ENCODE results near the gene PRKG1. TPM values are rescaled to one million over a fixed set of nuclear protein-coding genes. Genes with fewer than 3 reads are reported as not detected.

Gene PRKG1
- total and polyA plus RNA-seq, 8 donors, result 1.2 to 9.6 (median 2.9) TPM

GRCh38 chr10:51289519-51289918, 215.2 kb downstream of the PRKG1 start:
- Histone ChIP-seq H3K36me3 (no peaks in the 10 kb centered on the region), H3K4me1 (no peaks in the 10 kb centered on the region), H3K27ac (no peak overlapping the region), H3K4me3 (no peak overlapping the region), H3K27me3 (no peaks in the 10 kb centered on the region), H3K9me3 (no peaks in the 10 kb centered on the region)
- DNase-seq (no peak), FAIRE-seq (no peak), ATAC-seq (no peak)
- 65 to 84% methylated on average over 1 of the region's 1 CpG for WGBS, 2 donors
- TF ChIP-seq CTCF (IDR thresholded peaks at IDR 0.05), result no peak
- intact Hi-C loops (cut with DNase I), result no loop called here

GRCh38 chr10:51291961-51292360, 217.7 kb downstream of the PRKG1 start:
- DNase-seq (no peak), FAIRE-seq (no peak), ATAC-seq (no peak)
- no peaks in the 10 kb centered on the region for H3K27me3 ChIP-seq
- H3K4me3 ChIP-seq, result no peak overlapping the region
- no peaks in the 10 kb centered on the region for H3K9me3 ChIP-seq
- H3K4me1 ChIP-seq, result no peaks in the 10 kb centered on the region
- no peaks in the 10 kb centered on the region for H3K36me3 ChIP-seq
- H3K27ac ChIP-seq, result no peak overlapping the region
- no peak for TF ChIP-seq CTCF (IDR thresholded peaks at IDR 0.05)
- WGBS, 2 donors, result 67 to 81% methylated on average over 2 of the region's 2 CpGs
- intact Hi-C loops (cut with DNase I), result no loop called here

GRCh38 chr10:51297438-51297837, 223.2 kb downstream of the PRKG1 start:
- Histone ChIP-seq H3K27ac (no peak overlapping the region), H3K36me3 (no peaks in the 10 kb centered on the region), H3K4me3 (no peak overlapping the region), H3K27me3 (no peaks in the 10 kb centered on the region), H3K4me1 (no peaks in the 10 kb centered on the region), H3K9me3 (no peaks in the 10 kb centered on the region)
- intact Hi-C loops (cut with DNase I), result no loop called here
- DNase-seq (no peak), ATAC-seq (no peak), FAIRE-seq (no peak)
- 48 to 96% methylated on average over 2 of the region's 2 CpGs for WGBS, 2 donors
- no peak for TF ChIP-seq CTCF (IDR thresholded peaks at IDR 0.05)

GRCh38 chr10:51300617-51301304, 226.5 kb downstream of the PRKG1 start:
- no peak for TF ChIP-seq CTCF (IDR thresholded peaks at IDR 0.05)

GRCh38 chr10:51301644-51302043, 227.4 kb downstream of the PRKG1 start:
- ATAC-seq (peak in 3 of 4 donors; percentile 15 to 46 (median 32)), FAIRE-seq (no peak), DNase-seq (no peak)
- H3K4me1 ChIP-seq, result no peaks in the 10 kb centered on the region
- H3K4me3 ChIP-seq, result no peak overlapping the region
- intact Hi-C loops (cut with DNase I), result no loop called here
- 70 to 90% methylated on average over 5 of the region's 5 CpGs for WGBS, 2 donors
- TF ChIP-seq CTCF (IDR thresholded peaks at IDR 0.05), result no peak
- no peaks in the 10 kb centered on the region for H3K36me3 ChIP-seq
- no peaks in the 10 kb centered on the region for H3K9me3 ChIP-seq
- no peaks in the 10 kb centered on the region for H3K27me3 ChIP-seq
- no peak overlapping the region for H3K27ac ChIP-seq

More at GRCh38 chr10:51300617-51301304, 226.5 kb downstream of the PRKG1 start:
- intact Hi-C loops (cut with DNase I), result no loop called here
- no peak for FAIRE-seq
- Histone ChIP-seq H3K4me1 (no peaks in the 10 kb centered on the region), H3K27me3 (no peaks in the 10 kb centered on the region), H3K36me3 (no peaks in the 10 kb centered on the region), H3K4me3 (no peak overlapping the region), H3K9me3 (no peaks in the 10 kb centered on the region), H3K27ac (no peak overlapping the region)
- peak in 1 of 4 donors; percentile 9 for ATAC-seq
- DNase-seq, result no peak
- WGBS, 2 donors, result 53 to 55% methylated on average over 2 of the region's 2 CpGs
